ENCODE measurements around the gene CST5. TPM values are rescaled to one million over a fixed set of nuclear protein-coding genes. Genes with fewer than 3 reads are reported as not detected.

The CST5 gene
- total RNA-seq, 1 donor from 2014 or later: not detected

DNA sequence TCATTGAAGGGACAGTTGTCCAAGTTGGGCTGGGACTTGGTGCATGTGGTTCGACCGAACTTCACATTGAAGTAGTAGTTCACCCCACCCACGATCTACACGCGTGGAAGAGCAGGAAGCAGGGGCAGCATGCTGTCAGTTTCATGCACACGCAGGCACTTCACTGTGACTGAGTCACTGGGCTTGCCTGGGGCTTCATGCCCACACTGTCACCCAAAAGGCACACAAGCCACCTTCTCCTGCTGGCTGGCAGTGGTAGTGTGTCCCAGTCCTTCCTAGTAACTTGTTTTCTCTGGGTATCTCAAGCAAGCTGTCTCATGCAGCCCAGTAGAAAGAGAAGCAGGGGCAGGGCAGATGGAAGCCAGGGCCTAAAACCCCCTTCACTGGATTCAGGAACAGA lies 2.0 kb downstream of the CST5 start:
- no peak for DNase-seq (ENCODE audit: low read depth, low spot score)
- Mint-ChIP-seq H3K4me3 (no peak overlapping the region), H3K36me3 (ENCODE audit: low read depth) (no peaks in the 10 kb centered on the region), H3K4me1 (peaks cover 11% of the 10 kb centered on the region), H3K9me3 (no peaks in the 10 kb centered on the region), H3K27me3 (ENCODE audit: low read depth) (no peaks in the 10 kb centered on the region), H3K27ac (ENCODE audit: unreplicated experiment) (no peak overlapping the region)
- TF ChIP-seq, protein P1, sequence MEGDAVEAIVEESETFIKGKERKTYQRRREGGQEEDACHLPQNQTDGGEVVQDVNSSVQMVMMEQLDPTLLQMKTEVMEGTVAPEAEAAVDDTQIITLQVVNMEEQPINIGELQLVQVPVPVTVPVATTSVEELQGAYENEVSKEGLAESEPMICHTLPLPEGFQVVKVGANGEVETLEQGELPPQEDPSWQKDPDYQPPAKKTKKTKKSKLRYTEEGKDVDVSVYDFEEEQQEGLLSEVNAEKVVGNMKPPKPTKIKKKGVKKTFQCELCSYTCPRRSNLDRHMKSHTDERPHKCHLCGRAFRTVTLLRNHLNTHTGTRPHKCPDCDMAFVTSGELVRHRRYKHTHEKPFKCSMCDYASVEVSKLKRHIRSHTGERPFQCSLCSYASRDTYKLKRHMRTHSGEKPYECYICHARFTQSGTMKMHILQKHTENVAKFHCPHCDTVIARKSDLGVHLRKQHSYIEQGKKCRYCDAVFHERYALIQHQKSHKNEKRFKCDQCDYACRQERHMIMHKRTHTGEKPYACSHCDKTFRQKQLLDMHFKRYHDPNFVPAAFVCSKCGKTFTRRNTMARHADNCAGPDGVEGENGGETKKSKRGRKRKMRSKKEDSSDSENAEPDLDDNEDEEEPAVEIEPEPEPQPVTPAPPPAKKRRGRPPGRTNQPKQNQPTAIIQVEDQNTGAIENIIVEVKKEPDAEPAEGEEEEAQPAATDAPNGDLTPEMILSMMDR (conservative IDR thresholded peaks at IDR 0.05): no peak

DNA sequence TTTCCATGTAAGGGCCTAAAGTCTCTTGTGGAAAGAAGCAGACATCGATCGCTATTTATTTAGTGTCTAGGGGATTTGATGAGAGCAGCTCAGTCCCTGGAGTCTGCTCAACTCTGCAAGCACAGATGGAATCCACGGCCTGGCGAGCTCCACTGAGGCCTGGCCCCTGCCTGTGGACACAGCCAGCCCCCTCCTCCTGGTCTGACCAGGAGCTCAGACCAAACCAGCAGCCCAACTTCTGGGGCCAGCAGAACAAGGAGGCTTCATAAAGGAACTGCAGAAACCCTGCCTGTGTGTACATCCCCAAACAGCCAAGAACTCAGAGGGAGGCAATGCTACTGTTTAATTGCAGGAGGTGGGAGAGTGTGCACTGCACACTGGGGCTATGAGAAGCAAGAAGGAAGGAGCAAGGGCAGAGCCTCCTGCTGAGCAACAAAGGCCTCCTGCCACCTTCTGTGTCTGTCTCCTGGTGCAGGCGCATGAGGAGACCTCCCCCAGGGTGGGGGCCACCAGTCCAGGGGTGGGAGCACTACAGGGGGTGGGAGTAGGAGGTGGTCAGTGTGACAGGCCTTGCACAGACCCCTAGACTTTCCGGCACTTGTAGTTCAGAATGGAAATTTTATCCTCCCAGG lies 3.8 kb downstream of the CST5 start:
- H3K4me3 Mint-ChIP-seq: no peak overlapping the region
- TF ChIP-seq, protein P1 (conservative IDR thresholded peaks at IDR 0.05): no peak
- no peaks in the 10 kb centered on the region for H3K9me3 Mint-ChIP-seq
- no peaks in the 10 kb centered on the region for H3K27me3 Mint-ChIP-seq (ENCODE audit: low read depth)
- no peaks in the 10 kb centered on the region for H3K36me3 Mint-ChIP-seq (ENCODE audit: low read depth)
- peaks cover 11% of the 10 kb centered on the region for H3K4me1 Mint-ChIP-seq
- H3K27ac Mint-ChIP-seq (ENCODE audit: unreplicated experiment): no peak overlapping the region
- no peak for DNase-seq (ENCODE audit: low read depth, low spot score)

DNA sequence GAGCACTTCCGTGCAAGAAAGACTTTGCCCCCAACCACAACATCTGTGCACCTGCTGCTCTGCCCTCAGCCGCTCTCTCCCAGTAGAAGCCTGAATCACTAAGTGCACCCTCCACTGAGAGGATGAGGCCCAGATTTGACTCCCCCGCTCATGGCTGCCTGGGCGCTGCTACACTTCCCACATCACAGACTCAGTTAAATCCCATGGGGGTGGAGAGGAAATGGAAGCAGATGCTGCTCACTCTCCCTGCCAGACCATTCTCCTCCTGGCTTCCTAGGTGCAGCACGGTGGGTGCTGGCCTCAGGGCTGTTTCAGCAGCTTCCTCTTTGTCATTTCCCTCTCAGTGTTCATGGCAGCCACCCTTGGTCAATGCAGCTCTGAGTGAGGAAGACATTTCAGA lies 4.8 kb downstream of the CST5 start:
- peaks cover 20% of the 10 kb centered on the region for H3K4me1 Mint-ChIP-seq
- H3K27ac Mint-ChIP-seq (ENCODE audit: unreplicated experiment): no peak overlapping the region
- DNase-seq (ENCODE audit: low read depth, low spot score): no peak
- H3K27me3 Mint-ChIP-seq (ENCODE audit: low read depth): no peaks in the 10 kb centered on the region
- H3K36me3 Mint-ChIP-seq (ENCODE audit: low read depth): no peaks in the 10 kb centered on the region
- H3K4me3 Mint-ChIP-seq: no peak overlapping the region
- TF ChIP-seq, protein P1 (conservative IDR thresholded peaks at IDR 0.05): no peak
- no peaks in the 10 kb centered on the region for H3K9me3 Mint-ChIP-seq

DNA sequence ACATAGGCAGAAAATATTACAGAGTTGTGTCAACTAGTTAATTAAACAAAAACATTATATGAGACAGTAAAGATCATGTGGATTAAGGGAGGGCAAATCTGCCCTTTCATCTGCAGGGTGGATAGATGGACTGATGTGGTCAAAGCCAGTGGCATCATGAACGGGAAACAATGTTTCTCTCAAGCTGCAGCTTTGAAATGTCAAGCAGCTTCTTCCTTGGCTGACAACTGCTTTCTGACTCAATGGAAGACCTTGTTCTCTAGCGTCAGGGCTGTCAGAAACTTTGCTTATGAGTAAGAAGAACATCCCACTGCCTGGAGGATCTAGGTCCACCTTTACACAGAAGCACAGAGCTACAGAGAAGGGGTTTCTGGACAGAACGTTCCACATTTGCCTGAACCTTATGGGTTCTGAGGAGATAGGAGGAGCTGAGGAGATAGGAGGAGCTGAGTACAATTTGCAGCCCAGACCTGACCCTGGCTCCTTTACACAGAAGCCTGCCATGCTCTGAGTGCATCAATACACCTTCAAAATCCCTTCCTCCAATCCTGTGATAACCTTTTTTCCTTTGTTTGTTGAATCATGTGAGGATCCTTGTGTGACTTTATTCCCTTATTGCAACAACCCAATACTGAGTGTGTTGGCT lies 6.1 kb downstream of the CST5 start:
- H3K4me3 Mint-ChIP-seq: no peak overlapping the region
- H3K27me3 Mint-ChIP-seq (ENCODE audit: low read depth): no peaks in the 10 kb centered on the region
- H3K9me3 Mint-ChIP-seq: no peaks in the 10 kb centered on the region
- peaks cover 33% of the 10 kb centered on the region for H3K4me1 Mint-ChIP-seq
- DNase-seq (ENCODE audit: low read depth, low spot score): no peak
- TF ChIP-seq, protein P1 (conservative IDR thresholded peaks at IDR 0.05): no peak
- H3K36me3 Mint-ChIP-seq (ENCODE audit: low read depth): no peaks in the 10 kb centered on the region
- H3K27ac Mint-ChIP-seq (ENCODE audit: unreplicated experiment): no peak overlapping the region

DNA sequence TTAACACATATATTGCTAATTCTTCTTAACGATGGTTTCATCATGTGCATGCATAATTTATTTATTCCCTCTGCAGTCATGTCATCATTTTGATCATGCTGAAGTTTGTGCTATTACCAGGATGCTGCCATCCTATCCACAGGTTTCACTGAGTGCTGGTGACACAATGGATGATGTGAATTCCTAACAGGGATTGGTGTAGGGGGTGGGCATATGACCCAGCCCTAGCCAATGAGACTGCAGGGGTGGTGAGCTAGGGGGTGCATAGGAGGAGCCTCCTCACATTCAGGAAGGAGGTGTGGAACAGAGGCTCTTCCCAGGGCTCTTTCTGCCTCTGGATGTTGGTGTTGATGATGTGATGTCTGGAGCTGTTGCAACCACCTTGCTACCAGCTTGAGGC lies 7.5 kb downstream of the CST5 start:
- no peak overlapping the region for H3K4me3 Mint-ChIP-seq
- no peaks in the 10 kb centered on the region for H3K27me3 Mint-ChIP-seq (ENCODE audit: low read depth)
- H3K36me3 Mint-ChIP-seq (ENCODE audit: low read depth): no peaks in the 10 kb centered on the region
- DNase-seq (ENCODE audit: low read depth, low spot score): no peak
- peaks cover 40% of the 10 kb centered on the region for H3K4me1 Mint-ChIP-seq
- TF ChIP-seq, protein P1 (conservative IDR thresholded peaks at IDR 0.05): no peak
- H3K27ac Mint-ChIP-seq (ENCODE audit: unreplicated experiment): no peak overlapping the region
- no peaks in the 10 kb centered on the region for H3K9me3 Mint-ChIP-seq

All from neural crest cell (in vitro differentiated cells).